ENCODE results near the gene HELZ2. TPM values are rescaled to one million over a fixed set of nuclear protein-coding genes. Genes with fewer than 3 reads are reported as not detected.

Gene HELZ2
- total and polyA plus RNA-seq, 10 of the 15 experiments (the other 5 are each of a cell fraction or from before 2014, with no cell fraction given), result 0.05 to 33.3 (median 6.2) TPM

GRCh38 chr20:63536241-63536977 is 37.6 kb downstream of the HELZ2 start (continued):
- TF ChIP-seq ZNF687 (IDR thresholded peaks at IDR 0.05), result no peak
- no peak for TF ChIP-seq ETV6 (conservative IDR thresholded peaks at IDR 0.05 in 1 of 2, IDR thresholded peaks at IDR 0.05 in 1 of 2; ENCODE audit: borderline replicate concordance in 1 of 2, low read depth in 1 of 2)
- TF ChIP-seq MTA3 (IDR thresholded peaks at IDR 0.05; ENCODE audit: borderline replicate concordance, low read length), result no peak
- no peak for TF ChIP-seq BMI1 (IDR thresholded peaks at IDR 0.05; ENCODE audit: borderline replicate concordance)
- TF ChIP-seq HDAC6 (IDR thresholded peaks at IDR 0.05; ENCODE audit: unreplicated experiment), result no peak

DNA sequence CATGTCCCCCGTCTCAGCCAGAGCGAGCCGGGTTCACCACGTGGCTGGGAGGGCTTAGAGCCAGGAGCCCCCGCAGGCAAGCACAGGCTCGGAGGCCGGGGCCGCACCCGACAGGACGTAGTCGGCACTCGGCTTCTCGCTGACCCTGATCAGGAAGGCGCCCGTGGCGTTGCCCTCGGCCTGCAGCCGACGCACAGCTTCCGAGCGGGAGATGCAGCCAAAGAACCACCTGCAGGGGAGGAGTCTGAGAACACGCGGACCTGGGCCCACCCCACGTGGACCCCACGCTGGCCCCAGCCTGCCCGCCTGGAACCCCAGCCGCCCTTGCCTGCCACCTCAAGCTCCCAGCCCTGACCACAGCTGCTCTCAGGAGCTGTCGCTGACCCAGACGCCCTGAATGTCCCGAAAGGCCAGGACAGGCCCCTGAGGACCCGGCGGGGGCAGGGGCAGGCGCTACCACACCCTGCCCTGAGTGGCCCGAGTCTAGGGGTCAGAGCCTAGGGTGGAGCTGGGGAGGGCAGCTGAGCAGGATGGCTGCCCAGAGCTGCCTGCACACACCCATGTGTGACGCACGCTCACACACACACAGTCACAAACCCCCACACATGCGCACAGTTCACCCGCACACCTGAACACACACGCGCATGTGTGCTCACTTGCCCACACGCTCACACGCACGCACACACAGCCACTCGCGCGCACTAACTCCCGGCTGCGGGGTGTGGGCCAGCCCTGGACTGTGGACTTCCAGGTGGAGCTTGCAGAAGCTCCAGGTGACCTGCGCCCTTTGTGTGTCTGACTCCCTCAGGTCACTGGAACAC is 39.0 kb downstream of the HELZ2 start:
- Histone ChIP-seq H3K27me3 (replicated peaks in 1 of 2; ENCODE audit: control insufficient read depth in 2 of 2, insufficient read depth in 2 of 2, low read length in 1 of 2) (no peaks in the 10 kb centered on the region), H3K9ac (ENCODE audit: control insufficient read depth, insufficient read depth, low read length) (no peak overlapping the region), H3K4me3 (no peak overlapping the region), H3K36me3 (ENCODE audit: control insufficient read depth in 2 of 2, insufficient read depth in 2 of 2, low read length in 1 of 2) (no peaks in the 10 kb centered on the region), H2AFZ (ENCODE audit: control insufficient read depth, low read depth, low read length) (no peak overlapping the region), H3K4me2 (ENCODE audit: control insufficient read depth, insufficient read depth) (no peak overlapping the region), H3K4me1 (ENCODE audit: control insufficient read depth, insufficient read depth, low read length) (peaks cover 14% of the 10 kb centered on the region), H4K20me1 (ENCODE audit: control insufficient read depth, insufficient read depth) (no peaks in the 10 kb centered on the region), H3K79me2 (ENCODE audit: control insufficient read depth, insufficient read depth, low read length) (no peaks in the 10 kb centered on the region), H3K27ac (ENCODE audit: control insufficient read depth, insufficient read depth) (no peak overlapping the region), H3K9me3 (replicated peaks; ENCODE audit: control insufficient read depth, insufficient read depth, low read length) (no peaks in the 10 kb centered on the region)
- intact Hi-C loops (cut with micrococcal nuclease; ENCODE audit: unreplicated experiment) (loop anchor here (5.0 kb wide), 4 partner anchors 92 to 587 kb away; partner anchors contain the start of gene GMEB2), in situ Hi-C loops (cut with MboI) (no loop called here)
- RAD21 ChIA-PET (ENCODE audit: unreplicated experiment), result no interaction called here
- FAIRE-seq (no peak), DNase-seq (ENCODE audit: low read depth, low spot score) (no peak), ATAC-seq (no peak)
- CTCF ChIA-PET, result interaction anchor here (0.8 kb wide), 1 partner anchor 38 kb away, joined by 3 read pairs; no protein-coding TSS in a partner anchor
- SMC1A ChIA-PET (ENCODE audit: uncharacterized antibody, unreplicated experiment), result interaction anchor here (0.6 kb wide), 1 partner anchor 8 kb away, joined by 3 read pairs; no protein-coding TSS in a partner anchor
- WGBS (ENCODE audit: insufficient coverage, insufficient replicate concordance, low lambda C conversion rate, missing lambda C conversion rate), result 60% methylated on average over 39 of the region's 49 CpGs
- BruUV-seq (replicated peaks), result no TSS peak
- POLR2A ChIA-PET, result no interaction called here
- TF ChIP-seq SMAD5 (IDR thresholded peaks at IDR 0.05; ENCODE audit: low read depth), result no peak
- TF ChIP-seq CTCF (IDR thresholded peaks at IDR 0.05 in 2 of 3, conservative IDR thresholded peaks at IDR 0.05 in 1 of 3; ENCODE audit: control insufficient read depth in 2 of 3, extremely low read depth in 1 of 3, insufficient read depth in 1 of 3, low read depth in 3 of 3, low read length in 3 of 3), result no peak
- no peak for TF ChIP-seq CHD2 (IDR thresholded peaks at IDR 0.05; ENCODE audit: borderline replicate concordance, low read depth, low read length)
- TF ChIP-seq SREBF2 (IDR thresholded peaks at IDR 0.05; ENCODE audit: low read length), result no peak
- TF ChIP-seq CEBPZ (IDR thresholded peaks at IDR 0.05; ENCODE audit: low read depth, low read length), result no peak

All from GM12878 (cell line).